Kidney glomerular epithelial cell (primary cell): ENCODE measurements around the gene WIPF1.
A peak's percentile ranks its signal among the peaks of the same experiment; 100 is the strongest.

Source experiments
- DNase-seq: peaks from one replicate; lab custom pipeline; 2025; lab: John Stamatoyannopoulos, UW

WIPF1 gene

GRCh38 chr2:174595116-174595809, 2.3 kb downstream of the WIPF1 start:
- DNase-seq = no peak

- no peak for DNase-seq
Observed at GRCh38 chr2:174594456-174594855, 3.1 kb downstream of the WIPF1 start.

- peak; percentile 42 for DNase-seq
Observed at GRCh38 chr2:174593574-174594203, 3.9 kb downstream of the WIPF1 start.

- no peak for DNase-seq
Observed at GRCh38 chr2:174593041-174593440, 4.6 kb downstream of the WIPF1 start.

GRCh38 chr2:174591740-174592139, 5.9 kb downstream of the WIPF1 start:
- DNase-seq = no peak

- DNase-seq = no peak
Observed at GRCh38 chr2:174590928-174591648, 6.5 kb downstream of the WIPF1 start.

- DNase-seq = no peak
Observed at GRCh38 chr2:174590346-174590745, 7.3 kb downstream of the WIPF1 start.

GRCh38 chr2:174589334-174589733, 8.3 kb downstream of the WIPF1 start:
- no peak for DNase-seq

- DNase-seq = peak; percentile 52
Observed at GRCh38 chr2:174588463-174588862, 9.1 kb downstream of the WIPF1 start.

GRCh38 chr2:174587579-174587978, 10.0 kb downstream of the WIPF1 start:
- DNase-seq = peak; percentile 12

GRCh38 chr2:174586418-174587295, 10.9 kb downstream of the WIPF1 start:
- no peak for DNase-seq

- DNase-seq = no peak
Observed at GRCh38 chr2:174585657-174586252, 11.8 kb downstream of the WIPF1 start.

GRCh38 chr2:174585146-174585545, 12.5 kb downstream of the WIPF1 start:
- DNase-seq = no peak

- no peak for DNase-seq
Observed at GRCh38 chr2:174581491-174581890, 16.1 kb downstream of the WIPF1 start.

- DNase-seq = no peak
Observed at GRCh38 chr2:174580951-174581350, 16.7 kb downstream of the WIPF1 start.

- peak; percentile 14 for DNase-seq
Observed at GRCh38 chr2:174577967-174578589, 19.5 kb downstream of the WIPF1 start.

- DNase-seq = no peak
Observed at GRCh38 chr2:174575124-174575776, 22.4 kb downstream of the WIPF1 start.

- no peak for DNase-seq
Observed at GRCh38 chr2:174574657-174575056, 22.9 kb downstream of the WIPF1 start.

- no peak for DNase-seq
Observed at GRCh38 chr2:174573621-174574081, 24.0 kb downstream of the WIPF1 start.

GRCh38 chr2:174572556-174572955, 25.0 kb downstream of the WIPF1 start:
- DNase-seq = no peak
